ENCODE results near the gene RASGRP1.

RASGRP1 gene

DNA sequence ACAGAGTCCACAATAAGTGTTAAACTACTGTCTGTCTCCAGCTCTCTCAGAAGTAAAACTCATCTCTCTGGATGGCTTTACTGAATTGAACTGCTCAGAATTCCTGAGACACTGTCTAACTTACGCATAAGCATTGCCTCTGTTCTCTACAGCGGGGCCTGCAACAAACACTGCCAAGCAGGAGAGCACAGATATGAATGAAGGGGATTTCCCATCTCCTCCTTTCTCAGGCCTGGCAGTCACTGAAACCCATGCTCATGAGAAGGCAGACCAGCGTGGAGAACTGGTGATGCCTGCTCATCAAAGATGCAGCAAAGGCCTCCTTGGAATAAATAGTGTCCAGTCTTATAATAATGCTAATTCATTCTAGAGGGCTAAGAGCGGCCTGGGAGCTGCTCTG, 10.3 kb downstream of the RASGRP1 start:
- Histone ChIP-seq H3K9me3 (no peaks in the 10 kb centered on the region), H3K36me3 (no peaks in the 10 kb centered on the region), H3K4me1 (ENCODE audit: control insufficient read depth in 1 of 2, insufficient read depth in 1 of 2, low read depth in 1 of 2, low read length in 1 of 2) (peaks cover 44 to 50% of the 10 kb centered on the region in 2 experiments), H3K4me3 (ENCODE audit: low read depth in 1 of 2, low read length in 1 of 2) (no peak overlapping the region), H3K27me3 (no peaks in the 10 kb centered on the region), H3K27ac (no peak overlapping the region)
- TF ChIP-seq, protein P1, sequence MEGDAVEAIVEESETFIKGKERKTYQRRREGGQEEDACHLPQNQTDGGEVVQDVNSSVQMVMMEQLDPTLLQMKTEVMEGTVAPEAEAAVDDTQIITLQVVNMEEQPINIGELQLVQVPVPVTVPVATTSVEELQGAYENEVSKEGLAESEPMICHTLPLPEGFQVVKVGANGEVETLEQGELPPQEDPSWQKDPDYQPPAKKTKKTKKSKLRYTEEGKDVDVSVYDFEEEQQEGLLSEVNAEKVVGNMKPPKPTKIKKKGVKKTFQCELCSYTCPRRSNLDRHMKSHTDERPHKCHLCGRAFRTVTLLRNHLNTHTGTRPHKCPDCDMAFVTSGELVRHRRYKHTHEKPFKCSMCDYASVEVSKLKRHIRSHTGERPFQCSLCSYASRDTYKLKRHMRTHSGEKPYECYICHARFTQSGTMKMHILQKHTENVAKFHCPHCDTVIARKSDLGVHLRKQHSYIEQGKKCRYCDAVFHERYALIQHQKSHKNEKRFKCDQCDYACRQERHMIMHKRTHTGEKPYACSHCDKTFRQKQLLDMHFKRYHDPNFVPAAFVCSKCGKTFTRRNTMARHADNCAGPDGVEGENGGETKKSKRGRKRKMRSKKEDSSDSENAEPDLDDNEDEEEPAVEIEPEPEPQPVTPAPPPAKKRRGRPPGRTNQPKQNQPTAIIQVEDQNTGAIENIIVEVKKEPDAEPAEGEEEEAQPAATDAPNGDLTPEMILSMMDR (IDR thresholded peaks at IDR 0.05), result no peak

DNA sequence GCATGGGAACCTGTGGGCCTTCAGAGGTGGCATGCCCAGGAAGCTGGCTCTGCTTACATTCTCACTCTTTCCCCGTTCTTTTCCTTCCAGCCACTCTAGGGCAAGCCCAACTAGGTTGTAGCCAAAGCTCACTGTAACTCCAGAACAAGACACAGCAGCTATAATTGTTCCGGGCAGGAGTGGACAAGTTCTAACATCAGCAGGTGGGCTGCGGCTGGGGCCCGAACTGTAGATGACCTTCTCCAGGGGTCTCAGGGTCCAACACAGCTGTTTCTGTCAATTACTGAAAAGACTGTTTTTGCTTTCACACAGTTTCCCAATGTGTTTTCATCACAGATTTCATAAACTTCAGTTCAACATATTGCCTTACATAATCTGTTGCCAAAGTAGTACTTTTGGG, 11.5 kb downstream of the RASGRP1 start:
- Histone ChIP-seq H3K27ac (peak overlapping the region; percentile 77), H3K36me3 (no peaks in the 10 kb centered on the region), H3K4me1 (ENCODE audit: control insufficient read depth in 1 of 2, insufficient read depth in 1 of 2, low read depth in 1 of 2, low read length in 1 of 2) (peaks cover 33 to 37% of the 10 kb centered on the region in 2 experiments), H3K27me3 (no peaks in the 10 kb centered on the region), H3K9me3 (no peaks in the 10 kb centered on the region), H3K4me3 (ENCODE audit: low read depth in 1 of 2, low read length in 1 of 2) (peak overlapping the region; percentile 5 to 19)
- TF ChIP-seq, protein P1 (IDR thresholded peaks at IDR 0.05), result no peak

DNA sequence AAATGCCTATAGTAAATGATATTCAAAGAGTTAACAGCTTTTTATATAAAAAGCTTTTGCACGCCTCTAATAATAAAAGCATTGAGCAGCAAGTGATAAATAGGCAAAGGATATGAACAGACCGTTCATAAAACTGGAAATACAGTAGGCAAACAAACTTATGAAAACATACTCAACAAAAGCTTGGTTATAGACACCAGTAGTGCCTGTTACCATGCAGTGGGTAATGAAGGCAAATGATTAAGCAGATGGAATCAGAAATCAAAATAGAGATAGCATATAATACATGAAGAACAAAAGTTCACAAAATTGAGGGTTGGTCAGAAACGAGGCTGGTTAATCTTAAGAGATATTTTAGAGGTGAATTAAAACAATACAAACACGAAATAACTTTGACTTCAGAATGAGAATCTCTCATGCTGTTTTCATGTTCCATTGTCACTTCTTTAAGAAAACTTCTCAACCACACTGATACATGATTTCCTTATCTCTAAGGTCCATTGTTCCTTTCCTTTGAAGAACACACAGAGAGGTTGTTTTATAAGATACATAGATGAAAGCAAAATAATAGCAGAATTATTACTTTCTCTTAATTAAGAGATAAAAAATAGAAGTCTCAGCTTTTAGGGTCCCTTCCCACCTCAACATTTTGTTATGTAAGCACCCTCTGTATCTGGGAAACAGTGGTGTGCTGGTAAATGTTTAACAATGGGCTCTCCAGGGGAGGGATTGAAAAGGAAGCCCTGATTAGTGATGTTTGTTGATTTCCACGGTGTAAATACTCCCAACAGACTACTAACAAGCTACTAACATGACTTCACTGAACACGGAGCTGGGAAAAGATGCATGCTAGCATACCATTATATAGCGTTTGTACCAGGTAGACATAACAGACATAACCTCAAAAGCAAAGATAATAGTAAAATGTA, 12.6 kb downstream of the RASGRP1 start:
- H3K36me3 ChIP-seq, result no peaks in the 10 kb centered on the region
- TF ChIP-seq, protein P1 (IDR thresholded peaks at IDR 0.05), result no peak
- no peak overlapping the region for H3K4me3 ChIP-seq (ENCODE audit: low read depth in 1 of 2, low read length in 1 of 2)
- H3K9me3 ChIP-seq, result no peaks in the 10 kb centered on the region
- H3K27me3 ChIP-seq, result no peaks in the 10 kb centered on the region
- H3K27ac ChIP-seq, result peak overlapping the region; percentile 77
- peaks cover 28 to 33% of the 10 kb centered on the region in 2 experiments for H3K4me1 ChIP-seq (ENCODE audit: control insufficient read depth in 1 of 2, insufficient read depth in 1 of 2, low read depth in 1 of 2, low read length in 1 of 2)

DNA sequence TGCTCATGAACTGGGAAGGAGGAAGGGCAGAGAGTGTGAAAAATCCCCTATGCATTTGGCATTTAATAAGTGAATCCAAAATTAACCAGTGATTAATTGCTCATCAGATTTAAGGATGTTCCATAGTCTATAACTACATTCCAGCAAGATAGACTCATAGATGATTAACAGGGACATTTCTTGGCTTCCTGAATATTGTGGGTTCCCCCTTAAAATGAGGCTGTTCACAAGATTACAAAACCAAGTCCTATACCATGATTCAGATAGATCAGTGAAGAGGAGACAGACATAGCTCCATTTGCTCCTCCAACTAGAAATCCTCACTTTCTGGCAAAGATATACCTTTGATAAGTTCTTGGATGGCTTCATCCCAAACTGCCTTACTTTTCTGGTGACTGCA, 15.4 kb downstream of the RASGRP1 start:
- Histone ChIP-seq H3K9me3 (no peaks in the 10 kb centered on the region), H3K36me3 (no peaks in the 10 kb centered on the region), H3K4me3 (ENCODE audit: low read depth in 1 of 2, low read length in 1 of 2) (no peak overlapping the region), H3K4me1 (ENCODE audit: control insufficient read depth in 1 of 2, insufficient read depth in 1 of 2, low read depth in 1 of 2, low read length in 1 of 2) (peaks cover 22 to 23% of the 10 kb centered on the region in 2 experiments), H3K27me3 (no peaks in the 10 kb centered on the region), H3K27ac (no peak overlapping the region)
- TF ChIP-seq, protein P1 (IDR thresholded peaks at IDR 0.05), result no peak

DNA sequence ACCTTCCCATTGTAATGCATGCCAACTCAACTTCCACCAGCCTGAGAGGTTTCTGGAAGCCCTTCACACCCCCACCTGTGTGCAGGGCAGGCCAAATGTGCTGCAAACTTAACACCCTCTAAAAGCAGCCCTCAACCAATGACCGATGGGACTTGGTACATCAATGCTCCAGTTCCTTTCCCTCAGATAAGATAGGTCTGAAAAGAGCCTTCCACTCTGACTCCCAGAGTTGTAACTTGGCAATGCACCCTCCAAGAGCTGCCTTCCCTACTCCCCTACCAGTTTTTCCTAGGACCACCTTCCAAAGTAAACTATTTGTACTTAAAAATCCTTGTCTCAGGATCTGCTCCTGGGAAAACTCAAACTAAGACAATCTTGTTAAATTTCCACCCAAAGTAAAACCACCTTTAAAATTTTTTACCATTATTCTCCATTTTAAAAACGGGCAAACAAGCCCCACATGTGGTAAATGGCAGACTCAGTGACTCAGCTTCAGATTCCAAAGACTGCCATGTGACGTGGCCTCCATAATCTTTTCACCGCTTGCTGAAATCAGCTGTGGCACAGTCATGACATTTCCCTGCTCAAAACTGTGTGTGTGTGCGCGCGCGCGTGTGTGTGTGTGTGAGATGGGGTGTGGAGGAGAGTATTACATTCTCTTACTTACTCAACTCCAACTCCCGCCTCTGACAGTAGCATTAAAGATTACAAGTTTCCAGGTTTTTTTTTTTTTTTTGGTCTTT, 17.2 kb downstream of the RASGRP1 start:
- Histone ChIP-seq H3K4me3 (ENCODE audit: low read depth in 1 of 2, low read length in 1 of 2) (no peak overlapping the region), H3K4me1 (ENCODE audit: control insufficient read depth in 1 of 2, insufficient read depth in 1 of 2, low read depth in 1 of 2, low read length in 1 of 2) (peaks cover 4 to 5% of the 10 kb centered on the region in 2 experiments), H3K36me3 (no peaks in the 10 kb centered on the region), H3K27me3 (no peaks in the 10 kb centered on the region), H3K9me3 (no peaks in the 10 kb centered on the region), H3K27ac (no peak overlapping the region)
- TF ChIP-seq, protein P1 (IDR thresholded peaks at IDR 0.05), result no peak

All from neutrophil (primary cell).